Transverse colon (tissue), 4 donors: Measurements from ENCODE around the gene CENPB. TPM values are rescaled to one million over a fixed set of nuclear protein-coding genes. Genes with fewer than 3 reads are reported as not detected.
A peak's percentile ranks its signal among the peaks of the same experiment; 100 is the strongest.

Experiments used
- DNase-seq: peaks from one replicate; pipeline ENCODE4 v3.0.0-alpha.2; 2019
- H3K27ac ChIP-seq, 4 donors: fragments of 200-600 bp; sonication (generic); 2 replicates each; pipeline ENCODE4 v1.5.1; 2016 to 2018; ENCODE audit warnings: inconsistent platforms in 4 of 4
- H3K27me3 ChIP-seq: fragments of 200-600 bp; sonication (generic); 2 replicates; pipeline ENCODE4 v1.5.1; 2017; ENCODE audit warnings: inconsistent platforms
- H3K36me3 ChIP-seq, 4 donors: fragments of 200-600 bp; sonication (generic); 2 replicates each; pipeline ENCODE4 v1.5.1; 2017 to 2019; ENCODE audit warnings: inconsistent platforms in 4 of 4
- H3K4me1 ChIP-seq, 4 donors: fragments of 200-600 bp; sonication (generic); 2 replicates each; pipeline ENCODE4 v1.5.1; 2017 to 2020; ENCODE audit warnings: inconsistent platforms in 4 of 4
- H3K4me3 ChIP-seq, 4 donors: fragments of 200-600 bp; sonication (generic); 1 replicate in 1 of 4; 2 replicates in 3 of 4; pipeline versions ENCODE4 v1.5.1 to v1.6.1; 2017 to 2019; ENCODE audit warnings: inconsistent platforms in 4 of 4
- H3K9me3 ChIP-seq, 2 donors: fragments of 200-600 bp; sonication (generic); 2 replicates each; pipeline ENCODE4 v1.5.1; 2017 to 2019; ENCODE audit warnings: inconsistent platforms in 2 of 2
- CTCF ChIP-seq, 5 experiments: fragments of 200-600 bp in 3 of 5; fragments of 450-650 bp in 2 of 5; sonication (generic) in 3 of 5; IDR thresholded peaks; 1 replicate in 2 of 5; 2 replicates in 3 of 5; pipeline ENCODE4 v1.5.1; 2016 to 2017; ENCODE audit warnings: antibody characterized with exemption in 5 of 5, inconsistent platforms in 3 of 5, mild to moderate bottlenecking in 2 of 5, moderate library complexity in 1 of 5
- EP300 ChIP-seq: sonication (generic); formaldehyde crosslinking; IDR thresholded peaks from one replicate; pipeline ENCODE4 v1.6.1; 2017; ENCODE audit warnings: antibody characterized with exemption, low read depth
- POLR2A ChIP-seq: fragments of 450-650 bp; IDR thresholded peaks from one replicate; pipeline ENCODE4 v1.6.1; 2016; ENCODE audit warnings: antibody characterized with exemption, mild to moderate bottlenecking, moderate library complexity
- POLR2AphosphoS5 ChIP-seq, 3 donors: sonication (generic); formaldehyde crosslinking; IDR thresholded peaks; one replicate each; pipeline ENCODE4 v1.6.1; 2016; ENCODE audit warnings: antibody characterized with exemption in 3 of 3
- WGBS, 2 donors: methylation state at CpG; one replicate each; pipeline ENCODE4 v1.1.5; 2018; ENCODE audit warnings: low coverage in 1 of 2; 5-methylcytosine and 5-hydroxymethylcytosine counted together
- in situ Hi-C, 4 donors: fragments of 200-750 bp; cut with MboI; loops; one replicate each; pipeline versions ENCODE4 v1.15.0 to v1.15.1; 2017; ENCODE audit warnings: low sequenced_read_pairs in 3 of 4, low pct_ligation_motif_present in 1 of 4, low pct_unique_long_range_greater_than_20kb in 1 of 4
- intact Hi-C: fragments of 100-400 bp; cut with DNase I; formaldehyde crosslinking; loops from one replicate; pipeline ENCODE4 v1.15.1; 2023; ENCODE audit warnings: low total_unique reads
- total RNA-seq, 4 donors: library from RNA; depleted of rRNA; stranded (reverse); fragments of >200 nt; gene quantifications; one replicate each; pipeline ENCODE4 v1.1.0, GENCODE V29; 2016

The CENPB gene
- total RNA-seq, 4 donors from 2014 or later = 66.6 to 83.1 (median 72.8) TPM

GRCh38 chr20:3826420-3826819, 39.9 kb upstream of the CENPB start:
- no peak for TF ChIP-seq POLR2AphosphoS5 (IDR thresholded peaks at IDR 0.05)
- TF ChIP-seq CTCF (IDR thresholded peaks at IDR 0.05) = no peak
- TF ChIP-seq POLR2A = no peak
- TF ChIP-seq EP300 = no peak
- DNase-seq = no peak
- in situ Hi-C loops = no loop called here
- Histone ChIP-seq H3K4me1 (peaks cover 1 to 3% (median 2%) of the 10 kb centered on the region in 4 donors), H3K27ac (no peak overlapping the region), H3K36me3 (peaks cover 0 to 12% (median 3%) of the 10 kb centered on the region in 4 donors), H3K9me3 (no peaks in the 10 kb centered on the region), H3K4me3 (no peak overlapping the region), H3K27me3 (no peaks in the 10 kb centered on the region)
- WGBS, 2 donors = 79 to 83% methylated on average over 1 to 4 of the region's 4 CpGs
- intact Hi-C loops = no loop called here

- Histone ChIP-seq H3K27ac (no peak overlapping the region), H3K4me3 (no peak overlapping the region), H3K36me3 (peaks cover 0 to 12% (median 3%) of the 10 kb centered on the region in 4 donors), H3K27me3 (no peaks in the 10 kb centered on the region), H3K9me3 (no peaks in the 10 kb centered on the region), H3K4me1 (peaks cover 4 to 8% (median 7%) of the 10 kb centered on the region in 4 donors)
- TF ChIP-seq CTCF (IDR thresholded peaks at IDR 0.05) = no peak
- no peak for TF ChIP-seq POLR2AphosphoS5 (IDR thresholded peaks at IDR 0.05)
- no peak for TF ChIP-seq POLR2A
- TF ChIP-seq EP300 = no peak
- DNase-seq = no peak
- in situ Hi-C loops (no loop called here), intact Hi-C loops (no loop called here)
- WGBS, 2 donors = 80% methylated on average over 7 of the region's 7 CpGs; no CpG with 5 or more reads in 1 of the 2 donors
Observed at GRCh38 chr20:3825526-3825925, 39.0 kb upstream of the CENPB start.

- Histone ChIP-seq H3K27ac (no peak overlapping the region), H3K4me3 (no peak overlapping the region), H3K27me3 (no peaks in the 10 kb centered on the region), H3K9me3 (no peaks in the 10 kb centered on the region), H3K4me1 (peaks cover 11 to 16% (median 13%) of the 10 kb centered on the region in 4 donors), H3K36me3 (peaks cover 0 to 12% (median 3%) of the 10 kb centered on the region in 4 donors)
- intact Hi-C loops = no loop called here
- 89% methylated on average over 16 of the region's 20 CpGs; no CpG with 5 or more reads in 1 of the 2 donors for WGBS, 2 donors
- DNase-seq = no peak
- TF ChIP-seq EP300 (no peak), POLR2AphosphoS5 (IDR thresholded peaks at IDR 0.05) (no peak), POLR2A (no peak)
- in situ Hi-C loops = no loop called here
Observed at GRCh38 chr20:3823881-3824280, 37.3 kb upstream of the CENPB start.

DNA sequence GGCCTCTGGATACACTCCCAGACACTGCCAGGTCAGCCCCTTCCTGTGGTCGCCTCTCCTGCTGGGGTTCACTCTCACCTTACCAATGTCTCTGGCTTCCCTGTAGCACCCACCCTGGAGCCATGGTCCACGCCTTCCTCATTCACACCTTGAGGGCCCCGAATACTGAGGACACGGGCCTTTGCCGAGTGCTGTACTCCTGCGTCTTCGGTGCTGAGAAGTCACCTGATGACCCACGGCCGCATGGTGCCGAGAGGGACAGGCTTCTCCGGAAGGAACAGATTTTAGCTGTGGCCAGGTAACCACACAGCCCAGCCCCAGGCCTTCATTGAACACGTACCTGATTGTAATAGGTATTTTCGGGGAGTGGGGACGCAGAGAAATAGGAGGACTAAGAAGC, 35.5 kb upstream of the CENPB start:
- TF ChIP-seq POLR2AphosphoS5 (IDR thresholded peaks at IDR 0.05) (no peak), CTCF (IDR thresholded peaks at IDR 0.05) (no peak), POLR2A (no peak), EP300 (no peak)
- 97 to 100% methylated on average over 3 to 14 of the region's 14 CpGs for WGBS, 2 donors
- in situ Hi-C loops (no loop called here), intact Hi-C loops (no loop called here)
- Histone ChIP-seq H3K36me3 (peaks cover 0 to 12% (median 3%) of the 10 kb centered on the region in 4 donors), H3K27ac (peak overlapping the region in 1 of 4 donors; percentile 97), H3K4me1 (peaks cover 16 to 24% (median 20%) of the 10 kb centered on the region in 4 donors), H3K9me3 (no peaks in the 10 kb centered on the region), H3K27me3 (no peaks in the 10 kb centered on the region), H3K4me3 (no peak overlapping the region)
- no peak for DNase-seq
